HG02973 (cell line): Measurements from ENCODE around the gene KRAS.
A peak's percentile ranks its signal among the peaks of the same experiment; 100 is the strongest.

Experiments
- ATAC-seq: cut with Tn5 transposase; IDR thresholded peaks from one replicate; pipeline ENCODE4 v1.9.1; 2021; ENCODE audit warnings: moderate library complexity; ENCODE audit not compliant: unreplicated experiment

KRAS gene

DNA sequence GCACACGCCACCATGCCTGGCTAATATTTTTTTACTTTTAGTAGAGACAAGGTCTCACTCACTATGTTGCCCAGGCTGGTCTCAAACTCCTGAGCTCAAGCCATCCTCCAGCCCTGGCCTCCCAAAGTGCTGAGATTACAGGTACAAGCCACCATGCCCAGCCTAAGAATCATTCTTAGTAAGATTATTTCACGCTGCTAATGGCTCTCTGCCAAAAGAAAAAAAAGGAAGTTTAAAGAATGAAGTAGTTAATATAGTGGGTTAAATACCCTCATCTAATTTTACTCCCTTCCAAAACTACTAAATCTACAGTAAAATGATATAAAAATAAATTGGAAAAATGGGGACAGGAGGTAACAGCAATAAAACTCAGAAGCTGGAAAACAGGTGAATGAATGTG is 53.1 kb downstream of the KRAS start:
- ATAC-seq = no peak

- peak; percentile 94 for ATAC-seq
Observed at GRCh38 chr12:25195056-25195971, 55.4 kb downstream of the KRAS start, which contains the start of the genes DNAI7 and ETFRF1. TSS of gene DNAI7 (minus strand) at chr12:25195160. CDS start at chr12:25195078, 82 bp downstream. TSS of gene ETFRF1 (plus strand) at chr12:25195237. CDS start at chr12:25203957, 8,720 bp downstream.

DNA sequence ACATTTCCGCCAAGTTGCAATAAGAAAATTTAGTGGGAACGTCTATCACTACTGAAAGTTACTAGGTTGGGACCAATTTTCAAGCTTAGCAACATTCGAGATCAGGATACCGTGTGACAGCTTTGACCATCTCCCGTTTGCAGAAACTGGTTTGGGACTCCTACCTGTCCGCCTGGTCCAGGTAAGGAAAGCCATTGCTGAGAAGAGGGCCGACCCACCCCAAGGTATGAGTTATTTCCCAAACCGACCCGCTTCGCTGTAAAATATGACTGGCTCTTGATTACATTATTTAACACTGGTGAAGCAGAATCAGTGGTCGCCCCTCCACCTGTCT is 56.0 kb downstream of the KRAS start:
- no peak for ATAC-seq

DNA sequence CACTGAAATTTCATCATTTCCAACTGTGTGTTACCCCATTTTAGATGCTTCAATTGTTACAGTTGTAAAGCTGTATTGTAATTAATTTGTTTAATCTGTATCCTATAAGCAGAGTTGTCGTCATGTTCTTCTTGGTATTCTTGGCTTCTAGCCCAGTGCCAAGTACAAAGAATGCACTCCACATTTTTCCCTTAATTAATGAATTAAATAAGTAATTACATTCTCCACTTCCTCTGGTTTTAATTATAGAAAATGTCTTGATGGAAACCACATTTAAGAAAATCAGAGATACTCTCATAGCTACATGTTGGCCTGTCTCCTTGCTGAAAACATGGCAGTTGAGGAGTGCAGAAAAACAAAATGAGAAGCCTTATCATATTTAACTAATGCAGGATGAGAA is 56.5 kb downstream of the KRAS start:
- no peak for ATAC-seq

DNA sequence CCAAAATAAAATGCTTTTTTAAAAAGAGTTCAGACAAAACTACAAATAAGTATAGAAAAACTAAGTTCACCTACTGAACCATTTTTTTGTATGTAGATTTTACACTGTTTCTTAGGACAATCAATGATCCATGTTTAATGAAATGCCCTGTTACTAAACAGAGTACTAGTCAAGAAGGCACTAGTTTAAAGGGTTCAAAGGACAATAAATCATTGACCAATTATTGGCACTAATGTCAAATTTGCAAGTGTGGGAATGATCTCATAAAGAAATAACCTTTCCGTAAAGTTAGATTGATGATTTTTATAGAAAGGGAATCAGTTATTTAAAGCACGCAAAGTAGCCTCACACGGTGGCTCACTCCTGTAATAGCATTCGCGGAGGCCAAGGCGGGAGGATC is 59.9 kb downstream of the KRAS start:
- no peak for ATAC-seq

DNA sequence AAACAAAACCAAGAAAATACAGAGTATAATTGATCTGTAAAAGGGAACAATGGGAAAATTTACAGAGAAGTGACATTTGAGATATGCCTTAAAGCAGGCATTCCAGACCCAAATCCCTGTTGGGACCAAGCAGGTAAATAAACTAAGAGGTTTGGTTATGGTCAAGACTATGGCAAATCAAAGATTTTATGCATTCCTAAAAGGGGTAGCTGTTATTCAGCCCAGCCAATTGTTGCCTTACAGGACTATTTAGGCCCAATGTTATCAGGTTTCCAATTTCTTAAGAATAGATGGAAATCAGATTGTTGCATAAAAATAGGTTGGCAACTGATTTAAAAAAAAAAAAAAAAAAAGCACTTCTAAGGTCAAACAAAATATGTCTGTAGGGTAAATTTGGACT is 61.1 kb downstream of the KRAS start:
- no peak for ATAC-seq

GRCh38 chr12:25187781-25188180 is 62.9 kb downstream of the KRAS start:
- ATAC-seq = no peak

- ATAC-seq = peak; percentile 87
Observed at GRCh38 chr12:25186788-25187402, 63.8 kb downstream of the KRAS start.

DNA sequence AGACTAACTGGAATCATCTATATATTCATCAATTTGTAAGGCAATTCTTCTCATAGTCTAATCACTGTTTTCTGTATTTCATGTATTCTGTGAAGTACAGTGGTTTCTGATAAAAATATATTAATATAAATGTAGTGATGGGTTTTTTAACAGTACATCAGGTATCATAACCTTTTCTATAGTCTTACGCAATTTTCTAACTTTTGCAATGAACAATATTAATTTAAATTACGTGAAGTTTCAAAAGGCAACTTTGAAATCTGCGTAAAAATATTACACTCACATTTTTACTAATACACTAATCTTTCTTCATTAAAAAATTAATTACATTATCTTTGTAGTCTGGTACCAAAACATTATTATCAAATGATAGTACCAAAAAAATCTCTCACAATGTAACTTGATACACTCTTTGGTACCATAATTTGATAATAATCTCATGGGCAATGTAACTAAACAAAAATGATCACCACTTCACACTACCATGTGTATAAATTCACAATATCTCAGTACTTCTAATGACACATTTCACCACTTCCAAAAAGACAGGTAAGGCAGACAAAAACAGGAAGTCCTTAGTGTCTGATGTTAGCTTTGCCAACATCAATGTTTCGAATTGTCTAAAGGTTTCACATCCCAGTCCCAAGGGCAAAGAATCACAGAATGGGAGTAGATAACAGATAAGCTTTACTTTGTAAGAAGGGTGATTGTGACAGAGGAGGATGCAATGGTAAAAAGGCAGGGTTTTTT is 64.5 kb downstream of the KRAS start:
- no peak for ATAC-seq

- ATAC-seq = no peak
Observed at GRCh38 chr12:25184132-25184531, 66.6 kb downstream of the KRAS start.

- no peak for ATAC-seq
Observed at GRCh38 chr12:25182765-25183164, 68.0 kb downstream of the KRAS start.

DNA sequence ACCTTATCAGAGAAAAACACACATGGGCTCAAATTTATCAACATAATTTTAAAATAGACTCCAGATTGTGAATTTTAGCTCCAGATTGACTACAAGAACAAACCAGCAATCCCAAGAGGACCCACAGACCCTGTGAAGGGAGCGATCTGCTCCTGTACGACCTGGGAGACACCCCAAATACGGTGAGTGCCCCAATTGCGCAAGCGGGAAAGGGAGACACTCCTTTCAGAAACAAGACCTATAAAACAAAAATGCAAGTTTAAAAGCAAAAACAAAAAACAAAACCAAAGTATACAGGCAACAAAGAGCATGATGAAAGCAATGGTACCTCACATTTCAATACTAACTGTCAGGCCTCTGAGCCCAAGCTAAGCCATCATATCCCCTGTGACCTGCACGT is 87.9 kb downstream of the KRAS start:
- ATAC-seq = no peak

DNA sequence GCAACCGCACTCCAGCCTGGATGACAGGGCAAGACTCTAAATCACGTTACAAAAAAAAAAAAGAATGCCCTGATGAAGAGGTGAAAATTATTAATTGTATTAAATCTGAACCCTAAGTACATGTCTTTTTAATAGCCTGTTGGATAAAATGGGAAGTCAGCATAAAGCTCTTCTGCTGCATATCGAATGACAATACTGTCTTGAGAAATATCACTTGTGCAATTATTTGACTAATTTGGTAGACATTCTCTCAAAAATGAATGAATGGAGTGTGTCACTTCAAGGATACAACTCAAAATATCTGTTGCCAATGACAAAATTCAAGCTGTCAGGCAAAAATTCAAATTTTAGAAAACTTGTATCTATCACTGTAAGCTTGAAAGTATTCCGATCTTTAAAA is 94.7 kb downstream of the KRAS start:
- ATAC-seq = no peak

DNA sequence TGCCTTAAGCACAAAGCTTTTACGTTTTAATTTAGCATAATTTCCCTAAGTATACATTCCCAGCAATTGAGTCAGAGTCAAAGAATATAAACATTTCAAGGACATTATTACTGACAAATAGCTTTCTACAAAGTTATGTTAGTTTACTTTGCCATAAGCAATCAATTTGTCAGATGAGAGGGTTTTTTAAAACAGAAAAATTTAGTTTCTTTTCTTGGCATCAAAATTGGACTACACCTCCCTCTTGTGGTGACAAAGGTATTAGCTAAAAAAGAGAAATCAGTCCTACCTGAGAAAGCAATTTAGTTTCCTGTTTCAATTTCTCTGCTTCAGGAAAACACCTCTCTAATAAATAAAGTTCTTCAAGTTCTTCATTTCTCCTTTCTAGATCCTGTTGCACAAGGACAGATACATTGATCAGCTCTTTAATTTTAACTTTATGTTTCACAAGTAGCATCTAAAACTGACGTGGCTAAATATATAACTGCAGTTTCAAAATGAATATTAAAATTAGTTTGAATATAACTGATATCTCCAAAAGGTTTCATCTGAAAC is 95.6 kb downstream of the KRAS start:
- ATAC-seq = peak; percentile 46
